Mesenchymal stem cell (in vitro differentiated cells and primary cell): Measurements from ENCODE around the gene LAYN.
A peak's percentile ranks its signal among the peaks of the same experiment; 100 is the strongest.

ENCODE experiments used
- DNase-seq: peaks from one replicate; pipeline ENCODE4 v3.0.0-alpha.2; 2013
- H2AFZ ChIP-seq: one replicate; pipeline ENCODE4 v1.6.1; 2013; ENCODE audit warnings: low read depth, mild to moderate bottlenecking, control low read depth, inconsistent platforms, low read length, moderate library complexity
- H2AK5ac ChIP-seq: 2 replicates; pipeline ENCODE4 v1.6.1; 2013; ENCODE audit warnings: low read length, moderate library complexity, mild to moderate bottlenecking, inconsistent platforms; ENCODE audit not compliant: severe bottlenecking
- H2BK120ac ChIP-seq: one replicate; pipeline ENCODE4 v1.6.1; 2013; ENCODE audit warnings: low read depth, mild to moderate bottlenecking, inconsistent platforms, low read length, moderate library complexity
- H2BK12ac ChIP-seq, 2 experiments: one replicate each; pipeline ENCODE4 v1.6.1; 2013; ENCODE audit warnings: inconsistent platforms in 2 of 2, low read length in 2 of 2, mild to moderate bottlenecking in 2 of 2, moderate library complexity in 2 of 2, control low read depth in 1 of 2
- H2BK15ac ChIP-seq: one replicate; pipeline ENCODE4 v1.6.1; 2013; ENCODE audit warnings: mild to moderate bottlenecking, low read depth, inconsistent platforms; ENCODE audit not compliant: poor library complexity, severe bottlenecking
- H2BK5ac ChIP-seq: 2 replicates; pipeline ENCODE4 v1.6.1; 2013; ENCODE audit warnings: low read depth, mild to moderate bottlenecking, low read length, control low read depth, inconsistent platforms; ENCODE audit not compliant: poor library complexity, severe bottlenecking
- H3K14ac ChIP-seq, 2 experiments: one replicate each; pipeline ENCODE4 v1.6.1; 2013; ENCODE audit warnings: inconsistent platforms in 2 of 2, low read length in 2 of 2, control low read depth in 1 of 2, mild to moderate bottlenecking in 1 of 2, moderate library complexity in 1 of 2
- H3K18ac ChIP-seq, 2 experiments: one replicate each; pipeline ENCODE4 v1.6.1; 2013; ENCODE audit warnings: inconsistent platforms in 2 of 2, low read length in 2 of 2, control low read depth in 1 of 2, low read depth in 1 of 2, mild to moderate bottlenecking in 1 of 2
- H3K23ac ChIP-seq, 2 experiments: one replicate each; pipeline ENCODE4 v1.6.1; 2013; ENCODE audit warnings: inconsistent platforms in 2 of 2, low read length in 2 of 2, mild to moderate bottlenecking in 2 of 2, moderate library complexity in 2 of 2, control low read depth in 1 of 2
- H3K27ac ChIP-seq: 2 replicates; pipeline ENCODE4 v1.5.1; 2013; ENCODE audit warnings: mild to moderate bottlenecking, moderate library complexity, low read length, control low read depth, inconsistent platforms; ENCODE audit not compliant: poor library complexity, severe bottlenecking
- H3K27me3 ChIP-seq, 2 experiments: 2 replicates each; pipeline versions ENCODE4 v1.6.1 to v1.7.0; 2013; ENCODE audit warnings: low read length in 2 of 2, mild to moderate bottlenecking in 2 of 2, moderate library complexity in 2 of 2, control low read depth in 1 of 2, inconsistent platforms in 1 of 2; ENCODE audit not compliant: control insufficient read depth in 1 of 2, insufficient read depth in 1 of 2
- H3K36me3 ChIP-seq, 2 experiments: 2 replicates each; pipeline versions ENCODE4 v1.6.1 to v1.7.0; 2013; ENCODE audit warnings: low read length in 2 of 2, control low read depth in 1 of 2, inconsistent platforms in 1 of 2, low read depth in 1 of 2, mild to moderate bottlenecking in 1 of 2; ENCODE audit not compliant: insufficient read depth in 2 of 2, control insufficient read depth in 1 of 2
- H3K4ac ChIP-seq, 2 experiments: one replicate each; pipeline ENCODE4 v1.6.1; 2013; ENCODE audit warnings: inconsistent platforms in 2 of 2, low read length in 2 of 2, mild to moderate bottlenecking in 2 of 2, moderate library complexity in 2 of 2, control low read depth in 1 of 2, low read depth in 1 of 2
- H3K4me1 ChIP-seq: 2 replicates; pipeline ENCODE4 v1.6.1; 2013; ENCODE audit warnings: low read depth, low read length, control low read depth; ENCODE audit not compliant: control insufficient read depth, insufficient read depth
- H3K4me2 ChIP-seq: 2 replicates; pipeline ENCODE4 v1.6.1; 2013; ENCODE audit warnings: low read length, mild to moderate bottlenecking, inconsistent platforms; ENCODE audit not compliant: poor library complexity, severe bottlenecking
- H3K4me3 ChIP-seq, 2 experiments: 2 replicates each; pipeline versions ENCODE4 v1.5.1 to v1.7.0; 2013; ENCODE audit warnings: low read length in 2 of 2, mild to moderate bottlenecking in 2 of 2, control low read depth in 1 of 2, low read depth in 1 of 2; ENCODE audit not compliant: insufficient read depth in 1 of 2
- H3K79me1 ChIP-seq: replicated peaks from 2 replicates; pipeline ENCODE4 v1.6.1; 2013; ENCODE audit warnings: mild to moderate bottlenecking, control low read depth, low read length, inconsistent platforms; ENCODE audit not compliant: poor library complexity, severe bottlenecking
- H3K9ac ChIP-seq: 2 replicates; pipeline ENCODE4 v1.7.0; 2013; ENCODE audit warnings: mild to moderate bottlenecking, low read length, moderate library complexity
- H3K9me3 ChIP-seq: 2 replicates; pipeline ENCODE4 v1.7.0; 2013; ENCODE audit warnings: mild to moderate bottlenecking, low read length; ENCODE audit not compliant: control insufficient read depth
- H4K8ac ChIP-seq: one replicate; pipeline ENCODE4 v1.6.1; 2013; ENCODE audit warnings: inconsistent platforms, mild to moderate bottlenecking, low read length, moderate library complexity
- H4K91ac ChIP-seq: one replicate; pipeline ENCODE4 v1.6.1; 2013; ENCODE audit warnings: mild to moderate bottlenecking, low read length, inconsistent platforms
- WGBS: methylation state at CpG from one replicate; pipeline ENCODE4 v1.1.7; 2013; ENCODE audit warnings: mixed read lengths; 5-methylcytosine and 5-hydroxymethylcytosine counted together

Gene LAYN

DNA sequence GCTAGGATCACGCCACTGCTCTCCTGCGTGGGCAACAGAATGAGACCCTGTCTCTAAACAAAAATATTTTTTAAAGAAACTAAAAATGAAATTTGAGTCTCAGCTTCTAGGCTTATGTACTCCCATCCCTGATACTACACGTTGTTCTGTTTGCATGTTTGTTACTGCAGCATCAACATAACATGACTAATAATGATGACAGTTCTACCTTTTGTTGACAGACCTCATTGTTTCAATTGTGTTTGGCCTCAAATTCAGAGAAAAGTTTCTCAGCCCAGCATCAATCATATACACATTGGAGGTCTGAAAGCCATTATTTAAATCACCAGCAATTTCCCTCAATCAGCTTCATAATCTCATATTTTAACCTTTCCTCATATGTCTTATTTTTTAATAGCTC, 20.8 kb downstream of the LAYN start:
- H2AFZ ChIP-seq: no peak overlapping the region
- H3K4me3 ChIP-seq: no peak overlapping the region
- H2BK12ac ChIP-seq: no peak overlapping the region
- whole genome bisulfite sequencing: 32% methylated on average over 1 of the region's 3 CpGs
- H2AK5ac ChIP-seq: no peak overlapping the region
- H3K4me1 ChIP-seq: peaks cover 13% of the 10 kb centered on the region
- H3K79me1 ChIP-seq: peaks cover 6% of the 10 kb centered on the region
- H3K23ac ChIP-seq: no peak overlapping the region
- H3K27ac ChIP-seq: peak overlapping the region; percentile 86
- no peak overlapping the region for H2BK5ac ChIP-seq
- no peak overlapping the region for H4K8ac ChIP-seq
- H3K14ac ChIP-seq: no peak overlapping the region
- H3K9ac ChIP-seq: peak overlapping the region; percentile 75
- no peaks in the 10 kb centered on the region for H3K27me3 ChIP-seq
- no peak overlapping the region for H2BK120ac ChIP-seq
- H3K4me2 ChIP-seq: no peak overlapping the region
- H2BK15ac ChIP-seq: no peak overlapping the region
- no peak overlapping the region for H3K4ac ChIP-seq
- H4K91ac ChIP-seq: no peak overlapping the region
- H3K36me3 ChIP-seq: peaks cover 9 to 20% of the 10 kb centered on the region in 2 experiments
- no peak overlapping the region for H3K18ac ChIP-seq
- DNase-seq: no peak
- no peaks in the 10 kb centered on the region for H3K9me3 ChIP-seq

DNA sequence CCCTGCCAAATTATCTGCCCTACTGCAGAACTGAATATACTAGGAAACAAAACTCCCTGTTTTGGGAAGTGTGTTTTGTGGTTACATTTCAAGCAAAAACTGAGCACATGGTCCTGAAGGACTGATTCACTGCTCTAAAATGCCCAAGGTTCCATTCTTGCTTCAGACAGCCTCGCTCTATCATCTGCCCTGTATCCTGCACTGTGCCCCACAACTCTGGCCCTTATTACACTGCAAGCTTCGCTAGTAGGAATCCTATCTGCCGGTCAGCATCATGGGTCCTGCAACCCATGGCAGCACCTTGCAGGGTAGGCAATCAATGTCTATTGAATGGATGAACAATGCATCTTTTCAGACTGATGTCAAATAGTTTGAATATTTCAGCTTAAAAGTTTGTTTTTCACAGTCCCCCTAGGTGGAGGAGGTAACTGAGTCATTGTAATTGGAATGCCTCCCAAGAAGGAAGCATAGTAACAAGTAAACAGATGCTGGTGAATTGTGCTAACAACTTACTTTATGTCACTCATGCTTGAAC, 21.3 kb downstream of the LAYN start:
- WGBS: 4% methylated on average over 3 of the region's 3 CpGs

DNA sequence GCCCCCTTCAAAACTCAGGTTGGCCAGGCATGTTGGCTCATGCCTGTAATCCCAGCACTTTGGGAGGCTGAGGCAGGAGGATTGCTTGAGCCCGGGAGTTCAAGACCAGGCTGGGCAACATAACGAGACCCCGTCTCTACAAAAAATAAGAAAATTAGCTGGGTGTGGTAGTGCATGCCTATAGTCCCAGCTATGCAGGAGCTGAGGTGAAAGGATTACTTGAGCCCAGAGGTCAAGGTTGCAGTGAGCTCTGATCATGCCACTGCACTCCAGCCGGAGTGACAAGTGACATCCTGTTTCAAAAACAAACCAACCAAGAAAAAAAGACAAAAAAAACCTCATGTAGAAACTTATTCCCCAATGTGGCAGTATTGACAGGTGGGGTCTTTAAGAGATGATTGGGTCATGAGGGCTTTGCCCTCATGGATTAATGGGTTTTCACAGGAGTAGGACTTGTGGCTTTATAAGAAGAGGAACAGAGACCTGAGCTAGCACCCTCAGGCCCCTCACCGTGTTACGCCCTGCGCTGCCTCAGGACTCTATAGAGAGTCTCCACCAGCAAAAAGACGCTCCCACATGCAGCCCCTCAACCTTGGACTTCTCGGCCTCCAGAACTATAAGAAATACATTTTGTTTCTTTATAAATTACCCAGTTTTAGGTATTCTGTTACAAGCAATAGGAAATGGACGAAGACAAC, 22.3 kb downstream of the LAYN start:
- Histone ChIP-seq H3K4me2 (no peak overlapping the region), H2AFZ (no peak overlapping the region), H2AK5ac (peak overlapping the region; percentile 80), H3K4me1 (peaks cover 11% of the 10 kb centered on the region), H4K8ac (no peak overlapping the region), H3K4ac (no peak overlapping the region), H3K18ac (peak overlapping the region in 1 of 2 experiments; percentile 4), H3K27ac (peak overlapping the region; percentile 69), H3K27me3 (no peaks in the 10 kb centered on the region), H3K4me3 (no peak overlapping the region), H3K9me3 (no peaks in the 10 kb centered on the region), H3K79me1 (peaks cover 6% of the 10 kb centered on the region), H3K23ac (no peak overlapping the region), H4K91ac (no peak overlapping the region), H3K36me3 (peaks cover 9 to 19% of the 10 kb centered on the region in 2 experiments), H2BK5ac (no peak overlapping the region), H3K9ac (peak overlapping the region; percentile 75), H2BK120ac (no peak overlapping the region), H2BK12ac (no peak overlapping the region), H2BK15ac (no peak overlapping the region), H3K14ac (no peak overlapping the region)
- no peak for DNase-seq
- WGBS: 97% methylated on average over 8 of the region's 10 CpGs

More for the DNA sequence above, 21.3 kb downstream of the LAYN start:
- no peak overlapping the region for H3K14ac ChIP-seq
- no peak overlapping the region for H2AFZ ChIP-seq
- H3K23ac ChIP-seq: no peak overlapping the region
- H3K27ac ChIP-seq: peak overlapping the region; percentile 86
- H3K4me3 ChIP-seq: no peak overlapping the region
- no peak overlapping the region for H2BK120ac ChIP-seq
- H3K9ac ChIP-seq: peak overlapping the region; percentile 75
- no peak overlapping the region for H4K91ac ChIP-seq
- no peaks in the 10 kb centered on the region for H3K27me3 ChIP-seq
- H2AK5ac ChIP-seq: no peak overlapping the region
- H2BK12ac ChIP-seq: peak overlapping the region in 1 of 2 experiments; percentile 81
- no peak overlapping the region for H4K8ac ChIP-seq
- peak; percentile 63 for DNase-seq
- no peaks in the 10 kb centered on the region for H3K9me3 ChIP-seq
- H3K4me2 ChIP-seq: no peak overlapping the region
- H3K79me1 ChIP-seq: peaks cover 6% of the 10 kb centered on the region
- H2BK5ac ChIP-seq: no peak overlapping the region
- H2BK15ac ChIP-seq: no peak overlapping the region
- H3K18ac ChIP-seq: no peak overlapping the region
- peaks cover 12% of the 10 kb centered on the region for H3K4me1 ChIP-seq
- H3K36me3 ChIP-seq: peaks cover 9 to 19% of the 10 kb centered on the region in 2 experiments
- no peak overlapping the region for H3K4ac ChIP-seq

DNA sequence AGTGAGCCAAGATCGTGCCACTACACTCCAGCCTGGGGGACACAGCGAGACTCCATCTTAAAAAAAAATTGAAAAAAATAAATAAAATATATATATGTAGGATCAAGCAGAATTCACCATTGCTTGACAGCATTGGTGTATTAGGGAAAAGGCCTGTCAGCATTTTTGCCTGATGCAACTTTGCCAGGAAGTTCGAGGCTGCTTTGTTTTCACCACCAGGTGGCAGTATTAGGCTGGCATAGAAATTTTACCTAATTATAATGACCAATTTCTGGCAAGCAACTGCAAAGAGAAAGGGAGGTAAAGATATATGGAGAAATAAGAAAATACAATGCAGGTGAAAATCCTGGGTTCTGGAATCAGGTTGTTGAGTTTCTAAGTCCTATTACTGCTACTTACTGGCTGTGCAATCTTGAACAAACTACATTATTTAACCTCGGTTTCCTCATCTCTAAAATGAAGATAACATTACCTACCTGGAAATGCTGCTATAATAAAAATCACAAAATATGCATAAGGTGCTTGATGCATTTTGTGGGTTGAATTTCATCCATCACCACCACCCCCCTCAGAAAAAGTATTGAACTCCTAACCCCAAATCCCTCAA, 24.7 kb downstream of the LAYN start:
- WGBS: 0% methylated on average over 1 of the region's 4 CpGs
- no peak overlapping the region for H3K9ac ChIP-seq

More for the DNA sequence above, 24.7 kb downstream of the LAYN start:
- H3K18ac ChIP-seq: no peak overlapping the region
- H2AK5ac ChIP-seq: no peak overlapping the region
- H2BK120ac ChIP-seq: no peak overlapping the region
- peaks cover 12% of the 10 kb centered on the region for H3K4me1 ChIP-seq
- H3K23ac ChIP-seq: no peak overlapping the region
- H3K14ac ChIP-seq: no peak overlapping the region
- no peak overlapping the region for H4K91ac ChIP-seq
- no peak overlapping the region for H3K4me2 ChIP-seq
- DNase-seq: peak; percentile 72
- H3K27ac ChIP-seq: no peak overlapping the region
- no peak overlapping the region for H2AFZ ChIP-seq
- no peak overlapping the region for H3K4me3 ChIP-seq
- H3K27me3 ChIP-seq: no peaks in the 10 kb centered on the region
- H3K4ac ChIP-seq: no peak overlapping the region
- H3K9me3 ChIP-seq: no peaks in the 10 kb centered on the region
- no peak overlapping the region for H2BK12ac ChIP-seq
- no peak overlapping the region for H2BK15ac ChIP-seq
- H3K79me1 ChIP-seq: no peaks in the 10 kb centered on the region
- H4K8ac ChIP-seq: no peak overlapping the region
- peaks cover 0 to 13% of the 10 kb centered on the region in 2 experiments for H3K36me3 ChIP-seq
- H2BK5ac ChIP-seq: no peak overlapping the region
